GM10248 (cell line): ENCODE data around the gene RBBP8NL.

ENCODE experiments used
- CTCF ChIA-PET: fragments of 300-600 bp; sonication (Branson Sonifier 250); formaldehyde crosslinking; extraction: SDS; loops from one replicate; lab custom pipeline; 2021; ENCODE audit warnings: antibody characterized with exemption; lab: Yijun Ruan, JAX
- POLR2A ChIA-PET: fragments of 350-650 bp; sonication (Branson Sonifier 250); formaldehyde crosslinking; extraction: SDS; loops from one replicate; lab custom pipeline; 2020; ENCODE audit warnings: antibody characterized with exemption; lab: Yijun Ruan, JAX
- DNase-seq: peaks from one replicate; pipeline ENCODE4 v3.0.0; 2012; ENCODE audit errors: extremely low spot score
- CTCF ChIP-seq: IDR thresholded peaks from 2 replicates; pipeline ENCODE4 v1.5.1; 2012; ENCODE audit warnings: mild to moderate bottlenecking, low read depth; ENCODE audit errors: extremely low read depth, missing control alignments, control extremely low read depth

Gene RBBP8NL

GRCh38 chr20:62394248-62395245 lies 32.8 kb downstream of the RBBP8NL start:
- DNase-seq = no peak
- ChIA-PET CTCF (interaction anchor here (1.0 to 4.0 kb wide), 3 partner anchors 9 to 222 kb away, joined by 3 to 12 read pairs (median 3); no protein-coding TSS in a partner anchor), POLR2A (interaction anchor here (1.1 kb wide), 1 partner anchor 8 kb away, joined by 3 read pairs; the partner anchor contains the start of gene RPS21)
- no peak for TF ChIP-seq CTCF

DNA sequence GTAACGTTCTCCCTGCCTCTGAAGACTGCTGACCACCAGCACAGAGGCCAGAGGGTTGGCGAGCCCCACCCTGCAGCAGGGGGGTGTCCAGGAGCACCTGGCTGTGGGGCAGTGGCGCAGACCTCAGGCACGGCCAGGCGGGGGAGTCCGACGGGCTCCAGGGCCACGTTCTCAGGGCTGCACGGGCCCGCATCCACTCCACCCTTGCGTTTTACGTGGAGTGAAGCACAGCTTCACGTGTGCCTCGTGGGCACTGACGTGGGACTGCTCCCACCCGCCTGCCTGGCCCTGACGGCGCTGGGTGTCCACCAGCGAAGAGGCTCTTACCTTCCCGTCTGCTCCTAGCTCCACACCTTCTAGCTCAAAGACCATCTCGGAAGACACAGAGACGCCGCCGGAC lies 33.5 kb downstream of the RBBP8NL start:
- CTCF ChIA-PET = interaction anchor here (1.0 to 4.0 kb wide), 3 partner anchors 8 to 223 kb away, joined by 3 to 12 read pairs (median 3); no protein-coding TSS in a partner anchor
- TF ChIP-seq CTCF = no peak
- DNase-seq = no peak
- POLR2A ChIA-PET = no interaction called here

- POLR2A ChIA-PET = no interaction called here
- DNase-seq = no peak
- TF ChIP-seq CTCF = no peak
- CTCF ChIA-PET = interaction anchor here (1.0 to 4.0 kb wide), 3 partner anchors 8 to 223 kb away, joined by 3 to 12 read pairs (median 3); no protein-coding TSS in a partner anchor
Observed at GRCh38 chr20:62393335-62393665, 34.0 kb downstream of the RBBP8NL start.

- DNase-seq = no peak
- TF ChIP-seq CTCF = no peak
- POLR2A ChIA-PET = no interaction called here
- CTCF ChIA-PET = interaction anchor here (1.0 to 4.0 kb wide), 2 partner anchors 10 to 224 kb away, joined by 3 to 12 read pairs; no protein-coding TSS in a partner anchor
Observed at GRCh38 chr20:62392621-62393334, 34.6 kb downstream of the RBBP8NL start.

GRCh38 chr20:62392077-62392418 lies 35.3 kb downstream of the RBBP8NL start:
- TF ChIP-seq CTCF = no peak
- ChIA-PET CTCF (interaction anchor here (4.0 kb wide), 1 partner anchor 9 kb away, joined by 12 read pairs; no protein-coding TSS in a partner anchor), POLR2A (no interaction called here)
- no peak for DNase-seq
